Islet of Langerhans (tissue), 1 donor: Measurements from ENCODE around the gene PHF14.

Experiments
- FAIRE-seq: peaks from one replicate; lab custom pipeline; 2011; peaks lifted over from hg19 to GRCh38; lab: Jason Lieb, UNC

The PHF14 gene

GRCh38 chr7:11175887-11176286 is 202.2 kb downstream of the PHF14 start:
- FAIRE-seq = no peak

- no peak for FAIRE-seq
These were observed 203.4 kb downstream of the PHF14 start for GRCh38 chr7:11176985-11177555.

GRCh38 chr7:11177793-11178192 is 204.1 kb downstream of the PHF14 start:
- FAIRE-seq = no peak

GRCh38 chr7:11181590-11181989 is 207.9 kb downstream of the PHF14 start:
- no peak for FAIRE-seq

GRCh38 chr7:11182736-11183135 is 209.1 kb downstream of the PHF14 start:
- FAIRE-seq = no peak

GRCh38 chr7:11185179-11185815 is 211.6 kb downstream of the PHF14 start:
- FAIRE-seq = no peak

GRCh38 chr7:11188529-11189310 is 215.0 kb downstream of the PHF14 start:
- no peak for FAIRE-seq

- FAIRE-seq = no peak
These were observed 217.4 kb downstream of the PHF14 start for GRCh38 chr7:11191081-11191480.

GRCh38 chr7:11191574-11192220 is 218.0 kb downstream of the PHF14 start:
- no peak for FAIRE-seq

- no peak for FAIRE-seq
These were observed 218.8 kb downstream of the PHF14 start for GRCh38 chr7:11192506-11192905.

- no peak for FAIRE-seq
These were observed 219.6 kb downstream of the PHF14 start for GRCh38 chr7:11193131-11193867.

GRCh38 chr7:11193888-11194287 is 220.2 kb downstream of the PHF14 start:
- FAIRE-seq = no peak

- FAIRE-seq = no peak
These were observed 220.8 kb downstream of the PHF14 start for GRCh38 chr7:11194492-11194891.

GRCh38 chr7:11195502-11195901 is 221.8 kb downstream of the PHF14 start:
- no peak for FAIRE-seq

- FAIRE-seq = no peak
These were observed 222.5 kb downstream of the PHF14 start for GRCh38 chr7:11196143-11196542.

GRCh38 chr7:11203224-11203623 is 229.6 kb downstream of the PHF14 start:
- FAIRE-seq = no peak

- no peak for FAIRE-seq
These were observed 230.0 kb downstream of the PHF14 start for GRCh38 chr7:11203683-11204082.

GRCh38 chr7:11206177-11206899 is 232.7 kb downstream of the PHF14 start:
- no peak for FAIRE-seq

GRCh38 chr7:11207565-11207964 is 233.9 kb downstream of the PHF14 start:
- FAIRE-seq = no peak

- no peak for FAIRE-seq
These were observed 235.3 kb downstream of the PHF14 start for GRCh38 chr7:11208883-11209465.

- FAIRE-seq = no peak
These were observed 236.7 kb downstream of the PHF14 start for GRCh38 chr7:11210374-11210773.
